Measurements from ENCODE around the gene LSM14B. TPM values are rescaled to one million over a fixed set of nuclear protein-coding genes. Genes with fewer than 3 reads are reported as not detected.

LSM14B gene
- total RNA-seq, 1 experiment from 2014 or later = 82.4 TPM

- Mint-ChIP-seq H3K27me3 (ENCODE audit: low read depth) (peaks cover 26% of the 10 kb centered on the region), H3K4me1 (peaks cover 10 to 20% of the 10 kb centered on the region in 2 experiments), H3K4me3 (no peak overlapping the region), H3K9me3 (peaks cover 35% of the 10 kb centered on the region in 2 experiments), H3K27ac (no peak overlapping the region), H3K36me3 (ENCODE audit: insufficient read depth in 1 of 3, low read depth in 3 of 3) (peaks cover 9 to 11% (median 9%) of the 10 kb centered on the region in 3 experiments; a peak in 6 of 7 replicates)
- no peak overlapping the region for H2BK12ac ChIP-seq (ENCODE audit: insufficient read length, low read depth, low read length)
- H3K79me1 ChIP-seq (ENCODE audit: insufficient read depth, low read depth, low read length, poor library complexity, severe bottlenecking) = no peaks in the 10 kb centered on the region
- H3K23me2 ChIP-seq (ENCODE audit: insufficient read length, low read depth, low read length, poor library complexity, severe bottlenecking) = no peaks in the 10 kb centered on the region
- no peak overlapping the region for H2BK120ac ChIP-seq (ENCODE audit: low read depth, low read length, poor library complexity, severe bottlenecking)
- H4K20me1 ChIP-seq (ENCODE audit: control insufficient read depth, insufficient read depth, insufficient read length) = no peaks in the 10 kb centered on the region
- H2AFZ ChIP-seq (ENCODE audit: low read length) = no peak overlapping the region
- H4K5ac ChIP-seq (ENCODE audit: insufficient read length, low read depth, low read length) = no peak overlapping the region
- H4K91ac ChIP-seq (ENCODE audit: insufficient read length, low read depth, low read length) = no peak overlapping the region
- no peak for TF ChIP-seq CTCF (conservative IDR thresholded peaks at IDR 0.05)
- no peak overlapping the region for H3K56ac ChIP-seq (ENCODE audit: insufficient read length, low read depth, low read length)
- no peaks in the 10 kb centered on the region for H3K4me1 ChIP-seq (ENCODE audit: insufficient read depth, low read length)
- no peak overlapping the region for H2BK20ac ChIP-seq (ENCODE audit: low read depth, low read length, poor library complexity, severe bottlenecking)
- no peak overlapping the region for H3K9ac ChIP-seq (ENCODE audit: extremely low read depth, insufficient read length, low read length)
- no peak overlapping the region for H3K18ac ChIP-seq (ENCODE audit: insufficient read length, low read depth, low read length)
- WGBS (ENCODE audit: extremely low coverage, insufficient read length, low lambda C conversion rate) = no CpG with 5 or more reads among the region's 6 CpGs
- no peak overlapping the region for H2BK15ac ChIP-seq (ENCODE audit: low read depth, low read length)
- no peak overlapping the region for H3K4ac ChIP-seq (ENCODE audit: low read depth, low read length)
- no peak overlapping the region for H3K14ac ChIP-seq (ENCODE audit: insufficient read depth, low read length)
- no peak for DNase-seq
- no peaks in the 10 kb centered on the region for H3K9me3 ChIP-seq (ENCODE audit: control insufficient read depth, low read depth, low read length)
- no peak overlapping the region for H3K23ac ChIP-seq (ENCODE audit: insufficient read length, low read depth, low read length)
- no peaks in the 10 kb centered on the region for H3K79me2 ChIP-seq (ENCODE audit: insufficient read depth, low read length)
- no peak overlapping the region for H3K4me2 ChIP-seq (ENCODE audit: insufficient read depth, insufficient read length, low read length)
- H3K27ac ChIP-seq (ENCODE audit: insufficient read length, low read depth, low read length) = no peak overlapping the region
- no peak overlapping the region for H3T11ph ChIP-seq (ENCODE audit: low read length)
- H2BK5ac ChIP-seq (ENCODE audit: insufficient read length, low read length) = no peak overlapping the region
- H2AK5ac ChIP-seq (ENCODE audit: insufficient read length, low read length) = no peak overlapping the region
- no peaks in the 10 kb centered on the region for H3K27me3 ChIP-seq (ENCODE audit: insufficient read depth, low read length)
- no peak overlapping the region for H4K8ac ChIP-seq (replicated peaks; ENCODE audit: insufficient read length, low read depth, low read length)
These were observed 9.9 kb upstream of the LSM14B start for GRCh38 chr20:62112368-62112767.

Measured in H9 (cell line).